GM19035 (cell line): ENCODE data around the gene MACROD2.

ENCODE experiments used
- ATAC-seq: cut with Tn5 transposase; IDR thresholded peaks from one replicate; pipeline ENCODE4 v1.9.1; 2021; ENCODE audit not compliant: unreplicated experiment

The MACROD2 gene

DNA sequence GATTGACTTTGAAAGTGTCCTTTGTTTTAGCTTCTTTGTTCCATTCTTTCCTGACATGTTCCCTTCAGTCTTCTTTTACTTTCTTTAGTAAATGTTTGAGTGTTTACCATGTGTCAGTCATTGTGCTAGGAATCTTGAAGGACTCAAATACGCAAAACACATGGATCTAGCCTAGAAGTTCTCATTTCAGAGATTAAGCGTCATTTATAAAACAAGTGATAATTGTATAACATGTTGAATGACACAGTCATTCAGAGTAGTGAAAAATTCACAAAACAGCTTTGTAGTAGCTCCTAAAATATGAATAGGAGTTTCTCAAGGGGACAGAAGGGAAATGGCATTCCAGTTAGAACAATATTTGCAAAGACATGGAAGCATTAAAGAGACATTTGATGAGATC is 66.9 kb downstream of the MACROD2 start:
- no peak for ATAC-seq

DNA sequence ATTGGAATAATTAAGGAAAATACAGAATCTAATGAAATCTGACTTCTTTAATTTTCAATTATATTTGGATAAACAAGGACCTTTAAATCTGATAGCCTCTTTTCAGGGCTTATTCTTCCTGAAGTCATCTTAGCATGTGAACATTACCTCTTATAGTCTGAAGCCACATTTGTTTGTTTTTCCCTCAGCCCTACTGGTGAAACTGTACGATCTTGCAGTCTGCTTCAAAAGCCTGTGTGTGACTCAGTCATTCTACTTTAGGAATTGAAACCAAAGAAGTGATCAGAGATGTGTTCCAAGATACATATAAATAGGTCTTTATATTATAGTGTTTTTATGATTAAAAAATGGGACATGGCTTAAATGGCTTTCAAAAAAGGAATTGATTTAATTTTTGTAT is 67.5 kb downstream of the MACROD2 start:
- no peak for ATAC-seq

DNA sequence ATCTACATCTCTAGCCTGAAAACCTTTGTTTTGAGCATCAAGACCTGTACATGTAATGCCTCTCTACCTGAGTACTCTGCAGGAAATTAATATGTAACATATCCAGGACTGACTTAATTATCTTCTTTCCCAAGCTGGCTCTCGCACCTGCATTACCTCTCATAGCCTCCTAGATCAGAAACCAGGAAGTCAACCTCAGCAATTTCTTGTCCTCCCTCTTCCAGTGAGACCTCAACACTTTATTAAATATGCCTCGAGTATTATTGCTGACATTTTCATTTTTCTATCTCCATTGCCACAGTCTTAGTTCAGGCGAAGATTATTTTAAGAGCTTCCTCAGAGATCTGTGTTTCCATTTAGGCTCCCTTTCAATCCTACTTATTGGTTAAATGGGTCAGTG is 69.0 kb downstream of the MACROD2 start:
- ATAC-seq = no peak

DNA sequence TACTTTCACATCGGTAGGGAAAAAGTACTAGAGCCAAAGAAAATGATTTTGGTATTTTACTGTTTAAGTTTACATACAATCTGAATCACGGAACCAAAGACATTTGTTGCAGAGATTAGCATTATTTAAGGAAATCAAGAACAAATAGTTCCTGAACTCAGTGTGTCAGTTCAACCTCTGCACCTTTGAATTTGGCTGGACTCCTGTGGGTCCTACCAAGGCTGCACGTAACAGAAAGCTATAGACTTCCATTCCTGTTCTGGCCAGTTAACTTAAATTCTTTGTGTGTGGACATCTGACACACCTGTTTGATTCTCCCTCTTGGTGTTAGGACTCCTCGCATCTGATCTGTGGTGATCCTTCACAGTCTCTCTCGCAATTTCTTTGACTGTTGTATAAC is 69.6 kb downstream of the MACROD2 start:
- no peak for ATAC-seq

DNA sequence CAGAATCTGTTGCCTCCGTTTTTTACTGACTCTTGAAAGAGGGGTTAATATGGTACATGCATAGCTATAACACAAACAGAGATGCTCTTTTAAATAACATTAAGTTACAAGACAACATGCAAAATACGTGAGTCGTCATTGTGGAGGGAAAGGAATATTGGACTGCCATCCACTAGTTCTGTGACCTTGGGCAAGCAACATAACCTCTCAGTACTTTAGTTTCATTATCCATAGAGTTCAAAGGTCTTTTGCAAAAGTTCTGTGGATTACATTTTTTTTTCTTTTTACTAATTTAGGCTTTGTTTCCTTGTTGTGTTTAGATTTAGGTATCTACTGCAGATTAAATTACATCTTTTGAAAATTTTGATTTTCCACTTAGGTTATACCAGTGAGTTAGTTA is 70.5 kb downstream of the MACROD2 start:
- no peak for ATAC-seq

DNA sequence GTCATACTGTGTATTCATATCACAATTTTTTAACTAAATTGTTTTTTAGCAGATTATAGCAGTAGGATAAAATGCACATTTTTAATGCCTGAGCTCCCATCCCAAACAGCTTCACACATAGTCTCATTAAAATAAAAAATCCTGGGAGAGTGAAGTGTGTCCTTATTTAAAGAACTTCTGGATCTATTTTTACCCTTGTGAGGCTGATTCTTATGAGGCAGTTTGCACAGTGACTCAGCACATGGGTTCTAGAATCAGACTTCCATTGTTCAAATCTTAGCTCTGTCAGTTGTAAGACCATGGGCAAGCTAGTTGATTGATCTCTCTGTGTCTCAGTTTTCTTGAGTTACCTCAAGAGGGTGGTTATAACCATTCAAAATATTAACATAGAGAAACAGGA is 72.3 kb downstream of the MACROD2 start:
- no peak for ATAC-seq

DNA sequence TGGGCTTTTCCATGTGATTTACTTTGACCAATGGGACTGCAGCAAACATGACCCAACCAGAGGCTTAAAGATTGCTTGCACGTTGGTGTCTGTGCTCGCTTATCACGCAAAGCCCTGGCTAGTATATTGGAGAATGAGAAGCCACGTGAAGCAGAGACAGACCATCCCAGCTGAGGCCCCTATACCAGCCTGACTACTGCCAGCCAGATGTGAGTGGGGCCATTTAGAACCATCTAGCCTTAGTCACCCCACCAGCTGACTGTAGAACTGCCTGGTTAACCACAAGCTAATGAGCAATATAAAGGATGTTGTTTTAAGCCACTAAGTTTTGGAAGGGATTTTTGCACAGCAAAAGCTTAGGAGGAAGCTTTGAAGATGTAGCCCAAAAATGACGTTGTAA is 74.5 kb downstream of the MACROD2 start:
- no peak for ATAC-seq

DNA sequence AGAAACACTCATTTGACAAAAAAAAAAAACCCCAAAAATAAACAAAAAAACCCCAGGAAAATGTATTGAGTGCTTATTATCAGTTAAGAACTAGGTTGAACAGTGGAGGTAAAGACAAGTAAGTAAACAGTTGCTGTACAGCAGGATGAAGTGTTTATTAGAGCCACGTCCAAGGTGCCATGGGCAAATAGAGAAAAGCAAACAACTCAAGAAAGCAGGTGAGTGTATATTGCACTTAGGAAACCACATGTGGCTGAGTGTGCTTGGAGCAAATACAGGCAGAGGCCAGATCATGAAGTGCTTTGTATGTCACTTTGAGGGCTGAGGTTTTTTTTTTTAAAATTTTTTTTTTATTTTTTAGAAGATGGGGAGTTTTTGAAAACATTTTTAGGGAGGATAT is 98.3 kb downstream of the MACROD2 start:
- no peak for ATAC-seq

DNA sequence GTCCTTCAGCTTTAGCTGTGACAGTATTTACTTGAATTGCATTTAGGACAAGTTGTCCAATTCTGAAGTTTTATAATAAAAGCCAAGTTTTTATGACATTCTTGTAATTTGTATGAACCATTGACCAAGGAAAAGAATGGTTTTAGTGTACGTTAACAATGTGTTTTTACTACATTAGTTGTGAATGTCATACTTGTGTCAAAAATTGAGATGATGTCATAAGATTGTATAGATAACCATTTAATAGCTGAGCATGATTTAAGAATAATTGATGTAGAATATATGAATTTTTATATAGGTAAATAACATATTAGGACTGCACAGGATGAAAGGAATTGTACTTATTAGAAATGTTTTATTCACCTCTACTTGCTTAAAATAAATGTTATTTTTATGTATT is 102.9 kb downstream of the MACROD2 start:
- ATAC-seq = no peak

DNA sequence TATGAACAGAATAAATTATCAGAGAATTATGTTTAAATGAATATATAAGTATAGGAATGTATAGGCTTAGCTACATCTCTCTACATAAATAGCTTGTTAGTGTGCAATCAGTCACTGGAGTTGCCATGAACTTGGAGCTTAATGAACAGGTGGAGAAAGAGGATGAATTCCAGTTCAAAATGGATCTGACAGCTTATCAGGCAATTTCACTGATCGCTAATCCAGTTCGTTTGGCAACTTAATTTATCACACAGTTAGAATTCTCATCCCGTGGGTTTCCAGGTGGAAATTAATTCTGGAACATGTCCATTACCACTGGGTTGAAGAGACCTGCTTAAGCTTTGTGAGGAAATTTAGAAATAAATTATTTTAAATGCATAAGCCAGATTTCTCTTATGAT is 118.1 kb downstream of the MACROD2 start:
- no peak for ATAC-seq

DNA sequence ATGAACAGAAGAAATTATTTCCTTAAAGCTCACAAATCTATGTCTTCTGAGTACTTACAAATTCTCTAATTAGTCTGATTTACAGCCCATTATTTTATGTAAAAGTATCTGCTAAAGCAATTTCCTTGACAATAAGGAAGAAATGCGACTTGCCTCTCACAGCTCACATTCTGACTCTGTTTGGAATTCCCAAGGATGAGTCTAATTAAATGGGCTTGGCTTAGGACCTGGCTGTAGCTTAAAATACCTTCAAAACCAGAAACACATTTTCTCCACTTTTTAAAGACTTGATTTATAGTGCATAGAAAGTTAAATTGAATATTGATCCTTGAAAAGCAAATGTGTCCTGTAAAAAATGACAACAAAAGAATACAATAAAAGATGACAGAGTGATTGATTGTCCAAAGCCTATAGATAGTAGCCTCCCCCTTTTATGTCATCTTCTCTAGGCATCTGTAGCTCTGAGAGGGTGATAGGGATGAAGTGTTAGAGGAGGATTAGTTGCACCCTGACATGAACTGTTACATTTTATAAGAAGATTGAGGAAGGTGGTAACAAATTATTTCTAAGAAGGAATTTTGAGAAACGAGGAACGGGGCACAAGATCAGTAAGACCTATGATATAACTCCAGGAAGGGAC is 118.9 kb downstream of the MACROD2 start:
- no peak for ATAC-seq

DNA sequence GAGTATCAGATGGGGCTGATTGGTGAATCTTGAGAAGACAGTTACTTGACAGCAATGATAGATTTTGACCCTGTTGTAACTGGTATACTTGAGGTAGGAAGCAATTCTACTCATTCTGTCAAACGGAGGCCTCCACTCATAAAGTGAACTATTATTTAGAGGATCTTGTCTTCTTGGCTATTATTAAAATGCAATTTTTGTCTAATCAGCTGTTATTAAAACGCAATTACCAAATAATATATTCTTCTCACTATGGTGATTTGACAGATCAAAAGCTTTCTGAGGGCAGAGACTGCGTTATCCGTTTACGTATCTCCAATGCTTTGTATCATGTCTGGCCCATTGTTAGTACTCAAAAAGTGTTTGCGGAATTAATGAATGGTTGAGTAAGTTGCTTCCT is 120.7 kb downstream of the MACROD2 start:
- no peak for ATAC-seq

DNA sequence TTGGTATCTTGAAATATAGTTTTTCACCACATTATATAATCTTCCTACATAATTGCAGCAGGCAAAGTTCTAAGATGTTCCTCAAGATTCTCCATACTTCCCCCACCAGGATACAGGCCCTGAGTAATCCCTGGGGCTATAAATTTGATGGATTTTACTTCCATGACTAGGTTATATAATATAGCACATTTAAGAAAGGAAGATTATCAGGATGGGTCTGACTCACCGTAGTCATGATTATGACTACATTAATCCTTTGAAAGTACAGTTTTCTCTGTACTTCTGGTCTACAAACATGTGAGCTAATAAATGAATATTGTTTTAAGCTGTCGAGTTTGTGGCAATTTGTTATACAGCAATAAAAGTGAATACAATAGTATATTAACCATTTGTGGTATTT is 122.5 kb downstream of the MACROD2 start:
- no peak for ATAC-seq

DNA sequence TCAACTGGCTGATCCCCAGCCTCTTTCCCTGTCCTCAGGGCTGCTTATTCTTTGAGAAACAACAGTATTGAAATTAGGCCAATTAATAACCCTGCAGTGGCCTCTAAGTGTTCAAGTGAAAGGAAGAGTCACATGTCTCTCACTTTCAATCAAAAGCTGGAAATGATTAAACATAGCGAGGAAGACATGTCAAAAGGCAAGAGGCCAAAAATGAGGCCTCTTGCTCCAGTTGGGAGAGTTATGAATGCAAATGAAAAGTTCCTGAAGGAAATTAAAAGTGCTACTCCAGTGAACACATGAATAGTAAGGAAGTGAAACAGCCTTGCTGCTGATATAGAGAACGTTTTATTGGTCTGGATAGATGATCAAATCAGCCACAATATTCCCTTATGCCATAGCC is 131.5 kb downstream of the MACROD2 start:
- ATAC-seq = no peak

DNA sequence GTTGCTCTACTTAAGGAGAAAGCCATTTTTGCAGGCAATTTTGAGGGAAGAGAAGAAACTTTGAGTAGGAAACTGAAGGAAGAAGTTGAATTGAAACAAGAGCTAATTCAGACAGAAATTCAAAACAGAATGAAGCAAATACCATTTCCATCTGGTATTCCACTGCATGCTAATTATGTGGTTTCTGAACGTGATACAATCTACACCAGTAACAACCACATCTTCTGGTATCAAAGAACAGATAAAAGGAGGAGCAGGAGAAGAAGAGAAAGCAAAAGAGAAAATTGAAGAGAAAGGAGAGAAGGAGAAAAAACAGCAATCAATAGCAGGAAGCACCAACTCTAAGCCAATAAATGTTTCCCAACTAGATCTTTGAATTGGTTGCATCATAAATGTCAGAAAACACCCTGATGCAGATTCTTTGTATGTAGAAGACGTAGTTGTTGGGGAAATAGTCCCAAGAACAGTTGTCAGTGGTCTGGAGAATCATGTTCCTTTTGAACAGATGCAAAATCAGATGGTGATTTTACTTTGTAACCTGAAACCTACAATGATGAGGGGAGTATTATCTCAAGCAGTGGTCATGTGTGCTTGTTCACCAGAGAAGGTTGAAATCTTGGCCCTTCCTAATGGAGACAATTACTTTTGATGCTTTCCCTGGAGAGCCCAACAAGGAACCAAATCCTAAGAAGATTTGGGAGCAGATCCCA is 132.4 kb downstream of the MACROD2 start:
- ATAC-seq = no peak

DNA sequence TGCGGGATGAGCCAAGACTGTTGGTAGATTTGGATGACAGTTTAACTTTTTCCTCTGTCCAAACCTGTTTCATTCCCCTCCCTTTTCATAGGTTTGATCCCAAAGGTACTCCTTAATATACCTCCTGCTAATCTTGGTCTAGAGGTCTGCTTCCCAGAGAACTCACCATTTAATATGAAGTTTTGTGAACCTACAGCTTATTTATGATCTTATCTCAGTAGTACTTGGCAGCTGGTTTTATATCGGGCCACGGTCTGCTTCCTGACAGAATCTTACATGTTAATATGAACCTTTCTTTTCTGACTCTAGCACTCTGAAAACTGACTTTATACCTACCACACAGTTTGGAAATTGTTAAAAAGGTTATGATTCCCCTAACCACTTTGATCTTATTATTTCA is 138.7 kb downstream of the MACROD2 start:
- no peak for ATAC-seq

DNA sequence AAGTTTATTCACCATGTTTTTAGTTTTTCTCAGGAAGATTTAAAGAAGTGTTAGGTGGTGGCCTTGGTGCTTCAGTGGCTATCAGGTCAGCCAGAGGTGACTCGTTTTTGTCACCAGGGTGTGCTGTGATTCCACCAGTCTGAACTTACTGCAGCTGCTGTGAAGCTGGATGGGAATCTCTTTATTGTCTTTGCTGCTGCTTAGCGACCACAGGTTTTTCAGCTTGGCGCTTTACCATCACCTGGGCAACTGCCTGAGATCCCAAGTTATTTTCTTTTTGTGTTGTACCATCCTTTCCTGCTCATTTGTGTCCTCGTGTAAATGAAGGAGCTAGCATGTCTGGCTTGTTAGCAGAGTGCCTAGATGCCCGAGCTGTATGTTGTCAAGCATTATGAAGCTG is 146.9 kb downstream of the MACROD2 start:
- no peak for ATAC-seq

DNA sequence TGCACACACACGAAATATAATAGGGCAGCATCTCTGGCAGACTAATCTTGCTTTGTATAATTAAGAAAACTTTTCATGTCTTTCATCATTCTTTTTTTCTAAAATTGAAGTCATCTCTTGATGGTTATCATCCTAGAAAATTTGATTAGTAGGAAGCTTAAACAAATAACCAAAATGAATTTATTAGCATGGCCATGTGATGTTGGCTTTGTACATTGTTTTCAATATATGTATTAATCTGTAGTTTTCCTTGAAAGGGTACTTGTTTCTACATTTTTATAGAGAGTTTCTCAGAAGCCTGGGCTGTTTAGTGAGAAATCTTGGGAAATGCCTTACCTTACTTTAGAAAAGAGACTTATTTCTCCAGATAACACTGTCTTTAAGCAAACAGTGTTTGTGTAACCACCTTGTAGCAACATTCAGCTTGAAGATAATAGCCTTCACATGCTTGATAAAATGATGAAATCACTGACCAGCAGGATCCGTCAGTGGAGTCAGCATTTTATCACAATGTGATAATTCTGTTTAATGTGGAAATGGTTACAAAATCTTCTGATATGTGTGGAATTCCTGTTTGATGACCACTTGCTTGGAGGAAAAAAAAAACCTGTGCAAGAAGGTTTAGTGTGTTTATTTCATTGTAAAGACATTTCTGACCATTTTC is 147.8 kb downstream of the MACROD2 start:
- ATAC-seq = no peak

DNA sequence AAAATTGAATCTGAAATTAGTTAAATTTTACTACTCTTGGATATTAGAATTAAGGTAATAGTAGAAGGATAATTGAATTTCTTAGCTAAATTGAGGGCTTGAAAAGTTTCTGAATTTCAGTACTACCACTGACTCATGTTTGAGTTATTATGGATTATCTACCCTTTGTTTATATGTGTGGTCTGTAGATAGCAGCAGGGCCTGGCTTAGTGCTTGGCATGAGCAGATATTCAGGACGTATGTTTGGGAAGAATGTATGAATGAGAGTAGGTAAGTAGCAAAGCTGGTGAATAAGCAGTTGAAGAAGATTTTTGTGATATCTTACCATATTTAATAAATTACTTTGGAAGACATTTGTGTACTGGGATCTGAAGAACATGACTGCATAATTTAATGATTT is 152.7 kb downstream of the MACROD2 start:
- ATAC-seq = no peak

DNA sequence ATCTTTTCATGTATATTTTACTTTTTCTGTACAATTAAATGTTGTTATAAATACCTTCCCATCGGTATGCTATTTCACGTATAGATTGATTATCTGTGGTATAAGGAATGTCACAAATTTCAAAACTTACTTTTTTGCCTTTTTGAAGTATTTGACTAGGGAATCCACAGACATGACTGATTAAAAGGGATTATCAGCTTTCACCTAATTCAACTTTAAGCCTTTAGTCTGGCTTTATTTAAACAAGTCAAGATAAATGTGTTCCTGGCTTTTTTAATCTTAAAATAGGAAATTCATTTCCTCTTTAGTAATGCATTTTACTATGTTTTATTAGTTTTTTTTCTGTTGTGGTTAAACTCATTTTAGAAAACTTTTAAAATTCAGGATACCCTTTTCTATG is 160.0 kb downstream of the MACROD2 start:
- no peak for ATAC-seq

DNA sequence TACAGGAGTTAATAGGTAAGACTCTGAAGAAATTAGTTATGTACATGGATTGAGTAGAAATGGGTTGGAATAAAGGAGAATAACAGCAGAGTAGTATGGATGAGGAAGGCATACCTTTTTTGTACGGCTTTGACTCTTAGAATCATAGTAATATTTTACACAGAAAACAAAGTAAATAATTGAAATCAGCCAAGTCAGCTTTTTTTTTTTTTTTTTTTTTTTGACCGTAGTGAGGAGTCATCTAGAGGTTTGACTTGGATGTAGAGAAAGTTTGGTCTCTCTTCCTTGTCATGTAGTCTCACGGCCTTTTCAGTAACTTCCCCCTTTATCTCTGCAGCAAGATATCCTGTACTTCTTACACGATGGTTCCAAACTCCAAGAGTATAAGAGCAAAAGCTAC is 183.2 kb downstream of the MACROD2 start:
- ATAC-seq = no peak

DNA sequence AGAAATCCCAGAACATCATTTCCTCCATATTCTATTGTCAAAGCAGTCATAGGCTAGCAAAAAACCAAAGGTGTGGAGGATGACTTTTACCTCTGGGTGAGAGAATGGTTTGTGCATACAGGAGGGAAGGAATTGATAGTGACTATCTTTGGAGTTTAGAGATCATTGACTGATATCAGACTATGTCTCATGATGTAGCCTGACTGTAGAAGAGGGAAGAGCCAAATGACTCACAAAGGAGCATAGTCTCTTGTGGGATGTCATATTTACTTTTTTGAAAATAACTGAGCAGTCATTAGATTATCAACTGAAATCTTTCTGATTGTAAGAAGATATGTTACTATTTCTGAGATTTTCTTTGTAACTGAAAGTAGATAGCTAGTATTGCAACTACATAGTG is 183.6 kb downstream of the MACROD2 start:
- ATAC-seq = no peak
